ENCODE data around the gene ZNF680.

ZNF680 gene

GRCh38 chr7:64562256-64562625 is 630 bp downstream of the ZNF680 start:
- Histone ChIP-seq H2AFZ (ENCODE audit: low read length) (peak overlapping the region; percentile 93; the same call in 1 of the 2 replicates), H3F3A (ENCODE audit: low read depth) (no peaks in the 10 kb centered on the region), H3K9me3 (ENCODE audit: insufficient read depth, low read depth, low read length) (no peaks in the 10 kb centered on the region)

GRCh38 chr7:64559206-64559605 is 3.7 kb downstream of the ZNF680 start:
- Histone ChIP-seq H3K9me2 (replicated peaks; ENCODE audit: low read depth, low read length) (no peaks in the 10 kb centered on the region), H3K4me1 (ENCODE audit: insufficient read depth, low read length, poor library complexity, severe bottlenecking) (peaks cover 28% of the 10 kb centered on the region), H3K9me3 (ENCODE audit: insufficient read depth, low read depth, low read length) (no peaks in the 10 kb centered on the region), H3K9ac (ENCODE audit: low read depth, low read length, poor library complexity, severe bottlenecking) (peak overlapping the region; percentile 4), H3K4me3 (ENCODE audit: low read length, poor library complexity, severe bottlenecking) (peak overlapping the region; percentile 64), H3K4me2 (ENCODE audit: low read depth, low read length, poor library complexity, severe bottlenecking) (peak overlapping the region; percentile 82), H3F3A (ENCODE audit: low read depth) (no peaks in the 10 kb centered on the region), H4K20me1 (ENCODE audit: insufficient read depth, low read length, poor library complexity, severe bottlenecking) (peaks cover 39% of the 10 kb centered on the region), H3K27me3 (ENCODE audit: insufficient read depth, low read length, poor library complexity, severe bottlenecking) (peaks cover 6% of the 10 kb centered on the region), H3K79me2 (ENCODE audit: insufficient read depth, low read length) (peaks cover 71% of the 10 kb centered on the region), H2AFZ (ENCODE audit: low read length) (no peak overlapping the region), H3K36me3 (ENCODE audit: insufficient read depth, low read length) (no peaks in the 10 kb centered on the region)
- TF ChIP-seq, protein P1, sequence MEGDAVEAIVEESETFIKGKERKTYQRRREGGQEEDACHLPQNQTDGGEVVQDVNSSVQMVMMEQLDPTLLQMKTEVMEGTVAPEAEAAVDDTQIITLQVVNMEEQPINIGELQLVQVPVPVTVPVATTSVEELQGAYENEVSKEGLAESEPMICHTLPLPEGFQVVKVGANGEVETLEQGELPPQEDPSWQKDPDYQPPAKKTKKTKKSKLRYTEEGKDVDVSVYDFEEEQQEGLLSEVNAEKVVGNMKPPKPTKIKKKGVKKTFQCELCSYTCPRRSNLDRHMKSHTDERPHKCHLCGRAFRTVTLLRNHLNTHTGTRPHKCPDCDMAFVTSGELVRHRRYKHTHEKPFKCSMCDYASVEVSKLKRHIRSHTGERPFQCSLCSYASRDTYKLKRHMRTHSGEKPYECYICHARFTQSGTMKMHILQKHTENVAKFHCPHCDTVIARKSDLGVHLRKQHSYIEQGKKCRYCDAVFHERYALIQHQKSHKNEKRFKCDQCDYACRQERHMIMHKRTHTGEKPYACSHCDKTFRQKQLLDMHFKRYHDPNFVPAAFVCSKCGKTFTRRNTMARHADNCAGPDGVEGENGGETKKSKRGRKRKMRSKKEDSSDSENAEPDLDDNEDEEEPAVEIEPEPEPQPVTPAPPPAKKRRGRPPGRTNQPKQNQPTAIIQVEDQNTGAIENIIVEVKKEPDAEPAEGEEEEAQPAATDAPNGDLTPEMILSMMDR (conservative IDR thresholded peaks at IDR 0.05; ENCODE audit: low read length) = no peak
- TF ChIP-seq EZH2phosphoT487 (IDR thresholded peaks at IDR 0.05; ENCODE audit: borderline replicate concordance) = no peak

More at GRCh38 chr7:64562256-64562625, 630 bp downstream of the ZNF680 start:
- Histone ChIP-seq H3K4me1 (ENCODE audit: insufficient read depth, low read length, poor library complexity, severe bottlenecking) (peaks cover 25% of the 10 kb centered on the region), H3K9ac (ENCODE audit: low read depth, low read length, poor library complexity, severe bottlenecking) (peak overlapping the region; percentile 85), H3K9me2 (replicated peaks; ENCODE audit: low read depth, low read length) (no peaks in the 10 kb centered on the region), H3K4me3 (ENCODE audit: low read length, poor library complexity, severe bottlenecking) (peak overlapping the region; percentile 98), H3K36me3 (ENCODE audit: insufficient read depth, low read length) (no peaks in the 10 kb centered on the region), H4K20me1 (ENCODE audit: insufficient read depth, low read length, poor library complexity, severe bottlenecking) (peaks cover 31% of the 10 kb centered on the region), H3K79me2 (ENCODE audit: insufficient read depth, low read length) (peaks cover 51% of the 10 kb centered on the region), H3K27me3 (ENCODE audit: insufficient read depth, low read length, poor library complexity, severe bottlenecking) (peaks cover 6% of the 10 kb centered on the region), H3K4me2 (ENCODE audit: low read depth, low read length, poor library complexity, severe bottlenecking) (peak overlapping the region; percentile 60)
- TF ChIP-seq EZH2phosphoT487 (IDR thresholded peaks at IDR 0.05; ENCODE audit: borderline replicate concordance) = no peak
- TF ChIP-seq, protein P1 (conservative IDR thresholded peaks at IDR 0.05; ENCODE audit: low read length) = no peak

DNA sequence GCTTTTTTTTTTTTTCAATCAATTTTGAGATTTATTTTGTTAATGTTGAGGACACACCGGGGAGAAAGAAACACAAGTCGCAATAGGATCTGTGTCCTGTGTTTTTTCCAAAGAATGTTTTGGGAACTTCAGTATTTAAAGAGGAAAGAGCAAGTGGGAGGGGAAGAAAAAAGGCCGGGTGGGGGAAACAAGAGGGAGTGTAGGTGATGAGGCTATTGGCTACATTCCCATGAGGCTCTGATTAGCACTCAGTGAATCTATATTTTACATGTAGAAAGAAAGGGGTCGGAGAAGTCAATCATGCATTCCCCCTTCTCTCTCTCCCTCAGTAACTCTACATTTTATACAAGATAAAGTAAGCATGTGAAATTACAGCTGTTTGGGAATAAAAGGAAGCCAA is 4.1 kb downstream of the ZNF680 start:
- Histone ChIP-seq H3K79me2 (ENCODE audit: insufficient read depth, low read length) (peaks cover 71% of the 10 kb centered on the region), H2AFZ (ENCODE audit: low read length) (no peak overlapping the region), H3K4me3 (ENCODE audit: low read length, poor library complexity, severe bottlenecking) (peak overlapping the region; percentile 64), H3K4me1 (ENCODE audit: insufficient read depth, low read length, poor library complexity, severe bottlenecking) (peaks cover 27% of the 10 kb centered on the region), H3K9me2 (replicated peaks; ENCODE audit: low read depth, low read length) (no peaks in the 10 kb centered on the region), H3K36me3 (ENCODE audit: insufficient read depth, low read length) (no peaks in the 10 kb centered on the region), H3F3A (ENCODE audit: low read depth) (no peaks in the 10 kb centered on the region), H3K9me3 (ENCODE audit: insufficient read depth, low read depth, low read length) (no peaks in the 10 kb centered on the region), H3K27me3 (ENCODE audit: insufficient read depth, low read length, poor library complexity, severe bottlenecking) (peaks cover 6% of the 10 kb centered on the region), H3K9ac (ENCODE audit: low read depth, low read length, poor library complexity, severe bottlenecking) (peak overlapping the region; percentile 4), H3K4me2 (ENCODE audit: low read depth, low read length, poor library complexity, severe bottlenecking) (peak overlapping the region; percentile 82), H4K20me1 (ENCODE audit: insufficient read depth, low read length, poor library complexity, severe bottlenecking) (peaks cover 39% of the 10 kb centered on the region)
- TF ChIP-seq EZH2phosphoT487 (IDR thresholded peaks at IDR 0.05; ENCODE audit: borderline replicate concordance) = no peak
- TF ChIP-seq, protein P1 (conservative IDR thresholded peaks at IDR 0.05; ENCODE audit: low read length) = no peak

All from Loucy (cell line).